ELR (cell line): ENCODE measurements around the gene ITGB3.

ENCODE experiments used
- DNase-seq: peaks from one replicate; pipeline ENCODE4 v3.0.0-alpha.2; 2015; ENCODE audit warnings: low read depth

The ITGB3 gene

GRCh38 chr17:47299239-47299910, 45.7 kb downstream of the ITGB3 start:
- DNase-seq: no peak

- no peak for DNase-seq
These were observed 47.1 kb downstream of the ITGB3 start for GRCh38 chr17:47300718-47301117.

- DNase-seq: no peak
These were observed 47.5 kb downstream of the ITGB3 start for GRCh38 chr17:47301161-47301560.

GRCh38 chr17:47301831-47302230, 48.2 kb downstream of the ITGB3 start:
- no peak for DNase-seq

- no peak for DNase-seq
These were observed 50.6 kb downstream of the ITGB3 start for GRCh38 chr17:47304186-47304585.

GRCh38 chr17:47305302-47305923, 51.8 kb downstream of the ITGB3 start:
- peak; percentile 94 for DNase-seq

GRCh38 chr17:47310186-47310733, 56.6 kb downstream of the ITGB3 start:
- no peak for DNase-seq

GRCh38 chr17:47311420-47311819, 57.8 kb downstream of the ITGB3 start:
- no peak for DNase-seq

GRCh38 chr17:47315451-47316266, 62.0 kb downstream of the ITGB3 start:
- peak; percentile 95 for DNase-seq

- DNase-seq: peak; percentile 73
These were observed 62.7 kb downstream of the ITGB3 start for GRCh38 chr17:47316311-47316710.

- no peak for DNase-seq
These were observed 63.5 kb downstream of the ITGB3 start for GRCh38 chr17:47317119-47317518.

- DNase-seq: no peak
These were observed 64.7 kb downstream of the ITGB3 start for GRCh38 chr17:47318197-47318918.

GRCh38 chr17:47320879-47321502, 67.4 kb downstream of the ITGB3 start:
- no peak for DNase-seq

GRCh38 chr17:47323382-47324223, 70.0 kb downstream of the ITGB3 start, which contains the start of gene EFCAB13:
EFCAB13 (plus strand) TSS chr17:47323955; CDS start chr17:47328354, 4,399 bp downstream.
- DNase-seq: peak; percentile 92

GRCh38 chr17:47324224-47325020, 70.8 kb downstream of the ITGB3 start:
- peak; percentile 69 for DNase-seq

GRCh38 chr17:47325176-47325575, 71.5 kb downstream of the ITGB3 start:
- no peak for DNase-seq

GRCh38 chr17:47330548-47330947, 76.9 kb downstream of the ITGB3 start:
- DNase-seq: no peak

- no peak for DNase-seq
These were observed 78.7 kb downstream of the ITGB3 start for GRCh38 chr17:47332287-47332686.

GRCh38 chr17:47335101-47335936, 81.7 kb downstream of the ITGB3 start:
- DNase-seq: no peak
